Measurements from ENCODE around the gene FMN1.
"Not testable (repeated sequence)": the region's sequence is repeated elsewhere in the genome, so short reads cannot be mapped to it uniquely, and the experiment has no call there.

FMN1 gene

DNA sequence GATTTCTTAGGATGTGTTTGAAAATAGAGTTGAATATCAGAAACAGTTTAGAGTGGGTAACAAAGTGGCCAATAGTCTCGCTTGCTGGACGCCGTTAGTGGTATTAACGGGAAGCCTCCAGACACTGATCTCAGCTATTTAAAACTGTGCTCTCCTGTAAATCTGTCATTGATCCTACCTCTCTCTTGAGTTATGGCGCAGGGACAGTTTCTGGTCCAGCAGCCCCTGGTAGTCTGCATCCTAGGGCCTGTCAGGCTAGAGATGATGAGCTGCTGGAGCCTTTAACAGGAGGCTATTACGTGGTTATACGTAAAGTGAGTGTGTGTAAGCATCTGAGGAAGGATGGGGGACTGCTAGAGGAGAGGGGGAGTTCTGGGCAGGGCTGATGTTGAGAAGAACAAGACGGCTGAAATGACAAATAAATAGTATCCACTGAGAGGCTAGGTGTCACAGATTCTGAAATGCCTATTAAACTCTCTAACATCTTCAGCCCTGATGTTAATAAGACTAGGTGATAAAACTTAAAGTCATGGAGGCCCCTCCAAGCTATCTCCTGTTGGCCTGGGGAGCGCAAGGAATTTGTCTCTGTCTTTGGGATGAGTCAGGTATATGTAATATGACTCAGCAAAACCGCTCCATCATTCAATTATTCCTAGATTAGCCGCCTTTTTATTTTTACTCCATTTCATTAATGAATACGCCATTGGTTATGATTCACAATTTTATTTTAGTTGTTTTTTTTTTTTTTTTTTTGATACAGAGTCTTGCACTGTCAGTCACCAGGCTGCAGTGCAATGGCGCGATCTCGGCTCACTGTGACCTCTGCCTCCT lies 321.0 kb downstream of the FMN1 start:
- no peak for DNase-seq

GRCh38 chr15:32872621-32873283 lies 321.8 kb downstream of the FMN1 start:
- DNase-seq = no peak

GRCh38 chr15:32871883-32872282 lies 322.6 kb downstream of the FMN1 start:
- no peak for DNase-seq

DNA sequence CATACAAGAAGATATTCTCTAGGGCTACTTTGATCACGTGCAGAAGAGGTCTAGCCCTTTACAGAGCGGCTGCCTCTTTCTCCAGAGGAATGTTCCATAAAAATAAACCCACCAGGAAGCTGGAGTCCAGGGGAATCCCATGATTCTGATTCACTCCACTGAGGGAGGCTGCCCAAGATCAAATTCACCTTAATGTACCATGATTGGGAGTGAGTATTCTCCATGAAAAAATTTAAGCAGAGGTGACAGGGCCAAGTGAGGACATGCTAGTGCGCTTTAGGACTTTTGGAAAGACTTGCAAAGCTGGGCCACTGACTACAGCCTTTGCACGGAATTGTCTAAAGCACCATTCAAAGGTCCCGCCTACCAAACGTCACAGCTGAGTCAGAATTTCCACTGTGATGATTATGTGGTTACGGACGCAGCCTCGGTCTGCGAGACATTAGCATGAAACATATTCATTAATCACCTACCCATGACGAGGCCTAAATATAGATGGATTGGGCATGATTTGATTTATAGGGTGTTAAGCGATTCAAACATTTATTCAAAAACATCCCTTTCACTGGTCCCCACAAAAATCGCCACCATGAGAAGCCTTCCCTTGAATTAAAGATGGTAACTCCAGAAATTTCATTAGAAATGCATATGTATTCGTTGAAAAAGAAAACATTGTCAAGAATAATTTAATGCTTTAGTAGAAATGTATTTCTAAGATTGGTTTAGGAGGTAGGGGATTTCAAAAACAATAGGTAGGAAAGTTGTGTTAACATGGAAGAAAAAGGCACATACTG lies 324.1 kb downstream of the FMN1 start:
- DNase-seq = no peak

DNA sequence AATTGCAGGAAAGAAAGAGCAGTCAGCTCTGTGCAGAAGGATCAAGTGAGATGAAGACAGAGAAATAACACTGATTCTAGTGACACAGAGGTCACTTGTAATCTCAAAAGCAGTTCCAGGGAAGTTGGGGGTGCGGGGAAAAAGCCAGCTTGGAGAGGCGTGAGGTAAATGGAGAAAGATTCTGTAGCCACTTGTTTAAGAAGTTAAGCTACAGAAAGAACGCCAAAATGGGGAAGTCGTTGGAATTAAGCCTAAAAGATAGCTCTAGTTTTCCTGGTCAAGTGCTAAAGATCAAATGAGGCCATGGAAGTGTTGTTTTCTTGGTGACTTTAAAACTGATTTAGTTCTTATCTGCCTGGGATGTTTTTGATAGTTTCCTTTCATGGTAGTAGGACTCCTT lies 324.7 kb downstream of the FMN1 start:
- no peak for DNase-seq

DNA sequence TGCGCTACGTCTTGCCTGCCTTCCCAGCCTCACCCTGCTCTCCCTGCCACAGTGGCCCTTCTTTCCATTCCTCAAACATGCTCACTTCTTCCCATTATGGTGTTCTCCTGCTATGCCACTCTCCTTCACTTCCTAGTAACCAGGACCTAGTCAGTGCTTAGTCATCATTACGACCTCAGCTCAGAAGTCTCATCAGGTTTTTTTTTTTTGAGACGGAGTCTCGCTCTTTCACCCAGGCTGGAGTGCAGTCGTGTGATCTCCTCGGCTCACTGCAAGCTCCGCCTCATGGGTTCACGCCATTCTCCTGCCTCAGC lies 327.2 kb downstream of the FMN1 start:
- no peak for DNase-seq

DNA sequence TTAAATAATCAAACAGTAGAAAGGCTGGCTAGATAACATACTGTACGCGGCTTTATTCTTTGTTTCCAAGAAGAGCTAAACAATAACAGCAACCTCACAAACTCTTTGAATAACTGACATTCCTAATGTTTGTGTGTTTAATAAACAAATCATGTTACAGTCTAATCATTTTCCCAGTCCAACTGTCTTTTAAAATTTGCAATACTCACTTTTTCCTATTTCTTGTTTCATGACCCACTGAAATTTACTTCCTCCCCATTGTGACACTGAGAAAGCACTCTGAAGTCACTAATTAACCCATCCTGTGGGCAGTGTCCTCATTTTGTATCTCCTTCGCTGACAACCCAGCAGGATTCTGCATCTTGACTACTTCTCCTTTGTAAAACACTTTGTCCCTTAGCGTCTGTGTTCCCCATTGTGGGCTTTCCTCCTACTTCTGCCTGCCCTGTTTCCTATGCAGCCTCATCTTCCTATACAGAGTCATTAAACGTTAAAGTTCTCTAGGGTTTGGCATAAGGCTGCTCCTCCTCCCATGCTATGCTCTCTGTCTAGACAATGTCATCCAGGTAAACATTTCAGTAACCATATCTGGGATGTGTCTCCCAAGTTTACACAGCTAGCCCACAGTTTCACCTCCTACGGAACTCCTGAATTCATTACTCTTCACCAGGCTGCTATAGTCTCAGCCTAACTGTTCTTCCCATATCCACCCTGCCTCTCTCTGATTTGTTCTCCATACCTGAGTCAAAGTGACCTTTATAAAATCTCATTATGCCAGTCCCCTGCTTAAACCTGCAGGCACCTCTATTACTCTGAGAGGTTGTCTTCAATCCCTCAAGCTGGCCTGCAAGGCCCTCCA lies 327.8 kb downstream of the FMN1 start:
- no peak for DNase-seq

DNA sequence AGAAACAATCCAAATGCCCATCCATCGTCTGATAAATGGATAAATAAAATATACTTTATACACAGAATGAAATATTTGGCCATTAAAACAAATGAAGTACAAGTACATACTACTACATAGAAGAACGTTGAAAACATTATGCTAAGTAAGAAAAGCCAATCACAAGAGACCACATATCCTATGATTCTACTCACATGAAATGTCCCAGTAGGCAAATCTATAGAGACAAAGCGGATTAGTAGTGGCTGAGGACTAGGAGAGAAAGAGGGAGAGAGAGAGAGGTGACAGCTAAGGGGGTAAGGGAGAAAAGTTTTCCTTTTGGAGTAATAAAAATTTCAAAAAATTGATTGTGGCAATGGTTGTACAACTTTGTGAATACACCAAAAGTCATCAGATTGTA lies 329.7 kb downstream of the FMN1 start:
- DNase-seq = no peak

GRCh38 chr15:32864051-32864450 lies 330.5 kb downstream of the FMN1 start:
- no peak for DNase-seq

- no peak for DNase-seq
Measured at GRCh38 chr15:32861761-32862160, 332.8 kb downstream of the FMN1 start.

DNA sequence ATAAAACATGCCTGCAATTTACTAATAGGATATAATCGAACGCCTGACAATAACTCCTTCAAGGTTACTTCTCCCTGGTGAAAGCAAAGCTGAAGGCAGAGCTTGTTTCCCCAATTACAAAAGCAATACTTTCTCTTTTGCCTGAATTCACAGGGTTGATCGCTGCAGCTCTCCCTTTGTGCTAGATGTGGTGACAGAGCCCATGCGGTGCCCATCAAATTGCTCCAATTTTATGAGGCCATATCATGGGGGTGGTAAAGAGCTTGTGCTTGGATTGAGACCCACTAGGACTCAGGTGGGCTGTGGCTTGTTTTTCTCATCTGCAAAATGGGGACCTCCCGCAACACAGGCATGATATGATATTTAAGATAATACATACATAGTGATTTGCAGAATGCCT lies 333.3 kb downstream of the FMN1 start:
- DNase-seq = no peak

DNA sequence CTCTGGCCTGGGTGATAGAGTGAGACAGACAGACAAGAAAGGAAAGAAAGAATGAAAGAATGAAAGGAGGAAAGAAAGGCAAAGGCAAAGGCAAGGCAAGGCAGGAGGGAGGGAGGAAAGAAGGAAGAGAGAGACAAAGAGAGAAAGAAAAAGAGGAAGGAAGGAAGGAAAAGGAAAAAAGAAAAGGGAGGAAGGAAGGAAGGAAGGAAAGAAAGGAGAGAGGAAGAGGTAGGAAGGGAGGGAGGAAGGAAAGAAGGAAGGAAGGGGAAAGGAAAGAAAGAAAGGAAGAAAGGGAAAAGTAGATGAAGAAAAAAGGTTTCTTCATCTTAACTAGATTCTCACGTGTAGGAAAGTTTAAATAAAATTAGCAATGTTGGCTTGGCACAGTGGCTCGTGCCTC lies 334.5 kb downstream of the FMN1 start:
- DNase-seq = no peak

DNA sequence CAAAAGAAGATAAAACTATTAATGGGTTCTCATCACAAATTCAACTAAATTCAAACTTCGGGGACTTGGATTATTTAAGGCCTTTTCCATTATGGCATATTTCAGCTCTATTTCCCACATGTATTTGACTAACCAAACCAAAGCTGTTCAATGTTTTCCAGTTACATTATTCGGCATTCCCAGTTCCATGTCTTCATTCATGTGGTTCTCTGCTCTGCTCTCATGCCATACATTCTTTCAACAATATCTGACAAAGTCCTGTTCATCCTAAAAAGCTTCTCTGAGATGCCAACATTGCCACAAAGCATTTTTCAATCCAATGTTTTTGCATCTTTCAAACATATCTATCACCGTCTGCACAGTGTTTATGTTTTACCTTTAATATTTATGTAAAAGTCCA lies 335.3 kb downstream of the FMN1 start:
- DNase-seq = no peak

DNA sequence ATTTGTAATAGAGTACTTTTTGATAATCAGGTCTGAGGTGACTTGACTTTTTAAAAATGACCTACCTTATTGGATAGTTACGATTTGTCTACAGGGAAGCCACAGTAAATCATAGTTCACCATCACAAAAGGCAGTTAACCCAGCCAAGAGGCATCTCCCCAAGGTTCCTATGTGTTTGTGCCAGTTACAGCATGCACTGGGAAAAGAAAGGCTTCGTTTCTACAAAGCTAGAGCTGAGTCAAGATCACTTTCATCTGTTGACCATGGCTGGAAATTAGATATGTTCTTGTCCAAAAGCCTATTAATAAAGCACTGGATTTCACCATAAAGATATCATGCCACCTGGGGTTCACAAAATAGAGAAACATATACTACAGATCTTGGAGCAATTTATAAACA lies 336.8 kb downstream of the FMN1 start:
- no peak for DNase-seq

DNA sequence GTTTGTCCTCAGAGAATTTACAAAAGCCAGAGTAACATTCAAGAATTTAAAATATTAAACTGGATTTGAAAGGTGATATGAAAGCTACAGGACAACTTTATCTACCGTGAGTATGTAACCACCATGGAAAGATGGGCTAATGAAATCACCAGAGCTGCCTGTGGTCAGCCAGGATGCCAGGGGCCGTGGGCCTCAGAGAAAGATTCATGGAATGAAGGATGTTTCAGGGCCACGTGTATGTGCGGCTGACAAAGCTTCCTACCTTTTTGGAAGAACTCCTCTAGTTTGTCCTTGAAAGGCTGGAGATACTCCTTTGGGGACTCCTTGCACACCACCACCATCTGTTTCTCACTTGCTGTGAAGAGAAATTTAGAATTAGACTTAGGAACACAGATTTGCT lies 337.8 kb downstream of the FMN1 start:
- DNase-seq = no peak

DNA sequence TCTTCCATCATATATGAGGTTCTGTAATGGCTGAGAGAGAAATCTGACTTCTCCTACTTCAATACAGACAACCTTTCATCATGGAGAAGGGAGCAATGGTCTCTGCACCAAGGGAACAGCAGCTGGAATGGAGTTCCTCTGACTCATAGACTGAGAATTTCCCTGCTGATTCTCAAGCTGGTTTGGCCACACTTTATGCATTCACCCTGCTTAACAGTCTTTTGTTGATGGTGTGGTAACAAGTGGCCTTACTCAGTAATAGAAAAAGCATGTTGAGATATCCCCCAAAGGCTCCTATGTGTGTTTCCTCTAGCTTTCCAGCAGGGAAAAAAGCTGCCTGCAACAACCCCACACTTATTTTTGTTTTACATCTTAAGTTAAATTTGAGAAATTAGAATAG lies 338.6 kb downstream of the FMN1 start:
- no peak for DNase-seq

DNA sequence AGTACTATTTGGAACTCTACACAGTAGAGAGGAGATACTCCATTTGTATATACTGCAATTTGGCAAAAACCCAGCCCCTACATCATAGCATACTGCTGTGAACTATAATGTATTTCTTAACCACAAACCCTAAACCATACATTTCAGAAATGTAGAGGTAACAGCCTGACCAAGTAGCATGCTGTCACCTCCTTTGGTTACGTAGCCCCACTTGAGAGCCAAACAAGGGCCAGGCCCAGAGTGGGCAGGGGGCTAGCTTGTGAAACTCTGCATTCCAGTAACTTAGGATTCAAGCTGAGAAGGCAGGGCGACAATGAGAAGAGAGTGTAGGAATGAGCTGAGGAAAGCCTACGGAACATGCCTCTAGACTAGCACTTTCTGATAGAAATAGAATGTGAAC lies 340.9 kb downstream of the FMN1 start:
- DNase-seq = no peak

- DNase-seq = no peak
Measured at GRCh38 chr15:32852771-32853170, 341.7 kb downstream of the FMN1 start.

DNA sequence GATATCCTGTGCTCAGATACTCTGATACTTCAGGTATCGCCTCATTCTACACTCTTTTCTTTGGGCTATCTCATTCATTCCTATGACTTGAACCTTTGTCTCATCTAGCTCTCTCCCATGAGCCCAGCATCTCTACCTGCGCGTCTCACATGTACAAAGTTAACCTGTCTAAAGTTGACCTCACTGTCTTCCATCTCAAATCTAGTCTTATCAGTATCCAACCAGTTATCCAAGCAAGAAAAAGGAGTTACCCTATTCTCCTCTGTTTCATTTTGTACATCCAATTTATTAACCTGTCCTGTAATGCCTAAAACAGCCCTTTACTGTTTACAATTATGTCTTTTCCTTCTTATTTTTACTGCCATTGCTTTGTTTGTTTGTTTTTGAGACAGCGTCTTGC lies 342.5 kb downstream of the FMN1 start:
- no peak for DNase-seq

- DNase-seq = no peak
Measured at GRCh38 chr15:32851572-32851971, 342.9 kb downstream of the FMN1 start.

- DNase-seq = no peak
Measured at GRCh38 chr15:32849769-32850668, 344.5 kb downstream of the FMN1 start.

DNA sequence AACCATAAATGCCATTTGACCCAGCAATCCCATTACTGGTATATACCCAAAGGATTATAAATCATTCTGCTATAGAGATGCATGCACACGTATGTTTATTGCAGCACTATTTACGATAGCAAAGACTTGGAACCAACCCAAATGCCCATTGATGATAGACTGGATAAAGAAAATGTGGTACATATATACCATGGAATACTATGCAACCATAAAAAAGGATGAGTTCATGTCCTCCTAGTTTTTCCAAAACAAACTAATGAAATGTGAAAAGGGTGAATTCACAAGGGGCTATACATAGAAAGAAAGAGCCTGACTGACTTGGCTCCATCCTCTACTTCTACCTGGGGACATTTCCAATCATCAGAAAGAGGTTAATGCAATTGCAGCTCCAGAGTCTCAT lies 347.8 kb downstream of the FMN1 start:
- not testable (repeated sequence) for DNase-seq

All from CD4-positive, alpha-beta T cell treated with Interleukin-21 for 1 hour (primary cell).